ENCODE data around the gene DRD4.

- TF ChIP-seq GATA2 (IDR thresholded peaks at IDR 0.05; ENCODE audit: low read depth, low read length) (no peak), GATA3 (IDR thresholded peaks at IDR 0.05; ENCODE audit: low read depth, low read length) (no peak)
These were observed 23.6 kb upstream of the DRD4 start for GRCh38 chr11:613369-613968.
